ENCODE results near the gene EYS. TPM values are rescaled to one million over a fixed set of nuclear protein-coding genes. Genes with fewer than 3 reads are reported as not detected.

The EYS gene
- total RNA-seq, 2 donors from 2014 or later = not detected

DNA sequence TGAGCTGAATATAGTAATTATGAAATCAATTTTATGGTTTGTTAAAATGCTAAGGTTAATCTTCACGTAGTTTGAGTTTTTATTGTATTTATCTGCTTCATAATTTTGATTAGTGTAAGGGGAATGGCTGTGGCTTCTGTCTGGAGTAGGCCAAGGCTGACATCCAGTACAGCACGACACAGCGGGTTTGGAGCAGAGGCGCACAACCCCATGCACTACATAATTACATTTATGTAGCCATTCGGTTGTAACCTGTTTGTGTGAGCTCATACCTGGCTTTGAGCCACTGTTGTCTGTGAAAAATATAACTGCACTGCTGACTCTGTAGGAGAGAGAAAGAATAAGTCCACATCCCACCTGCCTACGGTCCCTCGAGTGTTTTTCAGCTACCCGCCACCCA is 615.5 kb downstream of the EYS start:
- no peak overlapping the region for H3K4me3 ChIP-seq
- no peaks in the 10 kb centered on the region for H3K4me1 ChIP-seq (ENCODE audit: control insufficient read depth in 1 of 2, low read depth in 2 of 2)
- TF ChIP-seq, protein P1, sequence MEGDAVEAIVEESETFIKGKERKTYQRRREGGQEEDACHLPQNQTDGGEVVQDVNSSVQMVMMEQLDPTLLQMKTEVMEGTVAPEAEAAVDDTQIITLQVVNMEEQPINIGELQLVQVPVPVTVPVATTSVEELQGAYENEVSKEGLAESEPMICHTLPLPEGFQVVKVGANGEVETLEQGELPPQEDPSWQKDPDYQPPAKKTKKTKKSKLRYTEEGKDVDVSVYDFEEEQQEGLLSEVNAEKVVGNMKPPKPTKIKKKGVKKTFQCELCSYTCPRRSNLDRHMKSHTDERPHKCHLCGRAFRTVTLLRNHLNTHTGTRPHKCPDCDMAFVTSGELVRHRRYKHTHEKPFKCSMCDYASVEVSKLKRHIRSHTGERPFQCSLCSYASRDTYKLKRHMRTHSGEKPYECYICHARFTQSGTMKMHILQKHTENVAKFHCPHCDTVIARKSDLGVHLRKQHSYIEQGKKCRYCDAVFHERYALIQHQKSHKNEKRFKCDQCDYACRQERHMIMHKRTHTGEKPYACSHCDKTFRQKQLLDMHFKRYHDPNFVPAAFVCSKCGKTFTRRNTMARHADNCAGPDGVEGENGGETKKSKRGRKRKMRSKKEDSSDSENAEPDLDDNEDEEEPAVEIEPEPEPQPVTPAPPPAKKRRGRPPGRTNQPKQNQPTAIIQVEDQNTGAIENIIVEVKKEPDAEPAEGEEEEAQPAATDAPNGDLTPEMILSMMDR (IDR thresholded peaks at IDR 0.05) = no peak
- no peak overlapping the region for H3K27ac ChIP-seq
- ATAC-seq (ENCODE audit: insufficient number of reproducible peaks, low FRiP score, low read depth) (no peak), DNase-seq (ENCODE audit: low spot score) (no peak)
- H3K36me3 ChIP-seq = no peaks in the 10 kb centered on the region
- no peaks in the 10 kb centered on the region for H3K27me3 ChIP-seq (replicated peaks; ENCODE audit: insufficient read depth)
- H3K9me3 ChIP-seq = no peaks in the 10 kb centered on the region

DNA sequence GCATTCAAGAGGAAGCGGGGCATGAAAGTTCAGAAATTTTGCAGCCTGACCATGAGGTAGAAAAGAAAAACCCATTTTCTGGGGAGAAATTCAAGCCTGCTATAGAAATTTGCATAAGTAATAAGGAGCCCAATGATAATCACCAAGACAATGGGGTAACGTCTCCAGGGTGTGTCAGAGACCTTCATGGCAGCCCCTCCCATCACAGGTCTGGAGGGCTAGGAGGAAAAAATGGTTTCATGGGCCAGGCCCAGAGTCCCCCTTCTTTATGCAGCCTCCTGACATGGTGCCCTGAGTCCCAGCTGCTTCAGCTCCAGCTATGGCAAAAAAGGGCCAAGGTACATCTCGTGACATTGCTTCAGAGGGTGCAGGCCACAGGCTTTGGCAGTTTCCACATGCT is 618.5 kb downstream of the EYS start:
- TF ChIP-seq, protein P1 (IDR thresholded peaks at IDR 0.05) = no peak
- no peaks in the 10 kb centered on the region for H3K36me3 ChIP-seq
- ATAC-seq (ENCODE audit: insufficient number of reproducible peaks, low FRiP score, low read depth) = no peak

DNA sequence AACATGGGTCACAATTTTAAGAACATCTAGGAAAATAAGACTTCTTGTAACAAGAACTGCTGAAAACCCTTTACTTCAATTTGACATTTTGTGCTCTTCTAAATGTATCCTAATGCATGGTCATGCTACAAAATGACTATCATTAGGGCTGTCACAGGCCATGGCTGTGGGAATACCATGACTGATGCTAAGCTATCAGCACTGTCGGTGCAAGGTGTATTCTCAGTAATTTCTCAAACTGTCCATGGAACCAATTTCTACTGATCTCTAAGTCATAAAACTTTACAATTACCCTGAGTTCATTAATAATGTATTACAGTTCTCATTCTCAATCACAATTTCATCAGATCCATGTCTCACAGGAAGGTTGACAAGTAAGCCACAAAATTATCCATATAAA is 625.3 kb downstream of the EYS start:
- Histone ChIP-seq H3K27me3 (replicated peaks; ENCODE audit: insufficient read depth) (no peaks in the 10 kb centered on the region), H3K4me1 (ENCODE audit: control insufficient read depth in 1 of 2, low read depth in 2 of 2) (no peaks in the 10 kb centered on the region), H3K27ac (no peak overlapping the region), H3K36me3 (no peaks in the 10 kb centered on the region), H3K4me3 (no peak overlapping the region), H3K9me3 (no peaks in the 10 kb centered on the region)
- ATAC-seq (ENCODE audit: insufficient number of reproducible peaks, low FRiP score, low read depth) (no peak), DNase-seq (ENCODE audit: low spot score) (no peak)
- TF ChIP-seq, protein P1 (IDR thresholded peaks at IDR 0.05) = no peak

More for the DNA sequence above, 618.5 kb downstream of the EYS start:
- Histone ChIP-seq H3K4me1 (ENCODE audit: control insufficient read depth in 1 of 2, low read depth in 2 of 2) (no peaks in the 10 kb centered on the region), H3K4me3 (no peak overlapping the region), H3K27me3 (replicated peaks; ENCODE audit: insufficient read depth) (no peaks in the 10 kb centered on the region), H3K27ac (no peak overlapping the region), H3K9me3 (no peaks in the 10 kb centered on the region)
- no peak for DNase-seq (ENCODE audit: low spot score)

- ATAC-seq (ENCODE audit: insufficient number of reproducible peaks, low FRiP score, low read depth) = no peak
- no peak overlapping the region for H3K4me3 ChIP-seq
- H3K27me3 ChIP-seq (replicated peaks; ENCODE audit: insufficient read depth) = no peaks in the 10 kb centered on the region
- no peak for DNase-seq (ENCODE audit: low spot score)
- H3K4me1 ChIP-seq (ENCODE audit: control insufficient read depth in 1 of 2, low read depth in 2 of 2) = no peaks in the 10 kb centered on the region
- TF ChIP-seq, protein P1 (IDR thresholded peaks at IDR 0.05) = no peak
- no peaks in the 10 kb centered on the region for H3K9me3 ChIP-seq
- no peak overlapping the region for H3K27ac ChIP-seq
- H3K36me3 ChIP-seq = no peaks in the 10 kb centered on the region
These were observed 631.3 kb downstream of the EYS start for GRCh38 chr6:65075705-65076230.

- no peak overlapping the region for H3K27ac ChIP-seq
- no peak for DNase-seq (ENCODE audit: low spot score)
- ATAC-seq (ENCODE audit: insufficient number of reproducible peaks, low FRiP score, low read depth) = no peak
- TF ChIP-seq, protein P1 (IDR thresholded peaks at IDR 0.05) = no peak
- no peaks in the 10 kb centered on the region for H3K4me1 ChIP-seq (ENCODE audit: control insufficient read depth in 1 of 2, low read depth in 2 of 2)
- no peaks in the 10 kb centered on the region for H3K27me3 ChIP-seq (replicated peaks; ENCODE audit: insufficient read depth)
- no peaks in the 10 kb centered on the region for H3K36me3 ChIP-seq
- H3K4me3 ChIP-seq = no peak overlapping the region
- H3K9me3 ChIP-seq = no peaks in the 10 kb centered on the region
These were observed 634.5 kb downstream of the EYS start for GRCh38 chr6:65072500-65072899.

Data from thoracic aorta (tissue), 2 donors.